Epithelial cell of proximal tubule (primary cell): ENCODE data around the gene CACNA1E. TPM values are rescaled to one million over a fixed set of nuclear protein-coding genes. Genes with fewer than 3 reads are reported as not detected.
"Not testable (repeated sequence)": the region's sequence is repeated elsewhere in the genome, so short reads cannot be mapped to it uniquely, and the experiment has no call there.

ENCODE experiments used
- DNase-seq: peaks from one replicate; pipeline ENCODE4 v3.0.0-alpha.2; 2011; ENCODE audit warnings: low read depth
- H3K4me3 ChIP-seq: 2 replicates; pipeline ENCODE4 v1.5.1; 2011; ENCODE audit warnings: low read depth, mild to moderate bottlenecking, low read length
- CTCF ChIP-seq: conservative IDR thresholded peaks from 2 replicates; pipeline ENCODE4 v1.5.1; 2012; ENCODE audit warnings: low read depth, mild to moderate bottlenecking, low read length
- total RNA-seq: library from RNA; depleted of rRNA; stranded (reverse); fragments of >200 nt; gene quantifications from 2 replicates; pipeline ENCODE4 v1.2.3, GENCODE V29; 2015

Gene CACNA1E
- total RNA-seq, 1 donor from 2014 or later = 0.06 TPM

- DNase-seq = no peak
- TF ChIP-seq CTCF = no peak
- no peak overlapping the region for H3K4me3 ChIP-seq
Measured at GRCh38 chr1:181525104-181525721, 41.9 kb downstream of the CACNA1E start.

- H3K4me3 ChIP-seq, DNase-seq: not testable (repeated sequence)
Measured at GRCh38 chr1:181528241-181528640, 44.9 kb downstream of the CACNA1E start.

- H3K4me3 ChIP-seq = no peak overlapping the region
- no peak for TF ChIP-seq CTCF
- no peak for DNase-seq
Measured at GRCh38 chr1:181531441-181531840, 48.1 kb downstream of the CACNA1E start.

- no peak for DNase-seq
- TF ChIP-seq CTCF = no peak
- no peak overlapping the region for H3K4me3 ChIP-seq
Measured at GRCh38 chr1:181531951-181532600, 48.8 kb downstream of the CACNA1E start.

GRCh38 chr1:181538836-181539235, 55.5 kb downstream of the CACNA1E start:
- TF ChIP-seq CTCF = no peak
- DNase-seq = no peak
- no peak overlapping the region for H3K4me3 ChIP-seq

GRCh38 chr1:181541458-181541857, 58.1 kb downstream of the CACNA1E start:
- H3K4me3 ChIP-seq = no peak overlapping the region
- DNase-seq = no peak
- TF ChIP-seq CTCF = no peak

GRCh38 chr1:181541947-181542346, 58.6 kb downstream of the CACNA1E start:
- no peak overlapping the region for H3K4me3 ChIP-seq
- TF ChIP-seq CTCF = no peak
- no peak for DNase-seq

GRCh38 chr1:181542406-181542805, 59.1 kb downstream of the CACNA1E start:
- H3K4me3 ChIP-seq, DNase-seq: not testable (repeated sequence)
